GM19240 (cell line): ENCODE results near the gene LENG8.

Source experiments
- DNase-seq: peaks from one replicate; pipeline ENCODE4 v3.0.0; 2011; ENCODE audit warnings: low spot score; ENCODE audit not compliant: insufficient read length

Gene LENG8

DNA sequence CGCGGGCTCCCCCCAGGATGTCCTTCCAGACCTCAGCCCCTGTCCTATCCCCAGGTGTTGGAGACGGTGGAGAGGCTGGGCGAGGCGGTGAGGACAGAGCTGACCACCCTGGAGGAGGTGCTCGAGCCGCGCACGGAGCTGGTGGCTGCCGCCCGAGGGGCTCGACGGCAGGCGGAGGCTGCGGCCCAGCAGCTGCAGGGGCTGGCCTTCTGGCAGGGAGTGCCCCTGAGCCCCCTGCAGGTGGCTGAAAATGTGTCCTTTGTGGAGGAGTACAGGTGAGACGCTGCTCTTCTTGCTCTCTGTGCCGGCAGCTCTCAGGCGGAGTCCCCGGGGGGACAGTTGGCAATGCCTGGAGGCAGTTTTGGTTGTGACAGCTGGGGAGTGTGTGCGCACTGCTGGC is 26.9 kb upstream of the LENG8 start:
- DNase-seq = no peak

DNA sequence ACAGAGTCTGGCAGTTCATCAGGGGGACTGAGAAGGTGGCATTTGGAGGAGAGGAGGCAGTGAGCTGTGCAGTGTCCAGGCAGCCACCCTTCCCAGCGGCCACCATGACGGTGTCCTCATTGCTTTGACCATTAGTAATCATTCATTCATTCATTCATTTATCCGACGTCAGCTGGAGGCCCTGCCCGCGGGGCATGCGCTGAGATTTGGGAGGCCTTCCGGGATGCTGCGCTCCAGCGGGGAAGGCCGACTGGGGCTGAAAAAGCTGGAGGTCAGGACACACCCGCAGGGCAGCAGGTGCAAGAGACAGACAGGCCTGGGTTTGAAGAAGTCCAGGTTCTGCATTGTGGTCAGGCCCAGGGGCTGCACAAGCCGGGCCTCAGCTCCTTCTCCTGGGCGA is 24.8 kb upstream of the LENG8 start:
- DNase-seq = no peak

DNA sequence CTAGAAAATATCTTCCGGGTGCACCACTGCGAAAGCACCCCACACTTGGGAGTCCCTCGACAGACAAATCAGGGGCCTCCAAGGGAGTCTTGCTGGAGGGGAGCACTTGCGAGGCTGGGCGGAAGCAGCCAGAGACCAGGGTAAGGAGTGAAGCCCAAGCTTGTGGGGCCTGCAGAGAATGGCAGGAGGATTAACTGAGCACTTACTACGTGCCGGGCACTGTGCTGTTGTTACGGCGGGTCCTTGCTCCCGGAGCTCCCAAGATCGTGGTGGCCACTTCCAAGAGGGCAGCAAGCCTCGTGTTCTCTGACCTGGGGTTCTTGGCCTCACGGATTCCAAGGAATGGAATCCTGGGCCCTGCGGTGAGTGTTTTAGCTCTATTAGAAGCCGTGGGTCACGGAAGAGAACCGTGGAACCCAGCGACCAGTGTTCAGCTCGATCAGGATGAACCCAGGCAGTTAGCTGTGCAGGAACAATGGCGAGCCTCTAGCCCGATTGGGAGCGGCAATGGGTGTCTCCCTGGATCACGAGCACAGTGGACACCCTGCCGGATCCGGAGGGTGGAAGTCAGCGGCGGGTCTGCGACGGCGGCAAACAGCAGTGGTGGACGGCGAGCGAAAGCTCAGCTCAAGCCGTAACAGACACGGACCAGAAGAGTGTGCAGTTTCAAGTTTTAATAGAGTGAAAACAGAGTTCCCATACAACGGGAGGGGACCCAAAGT is 24.2 kb upstream of the LENG8 start:
- no peak for DNase-seq

DNA sequence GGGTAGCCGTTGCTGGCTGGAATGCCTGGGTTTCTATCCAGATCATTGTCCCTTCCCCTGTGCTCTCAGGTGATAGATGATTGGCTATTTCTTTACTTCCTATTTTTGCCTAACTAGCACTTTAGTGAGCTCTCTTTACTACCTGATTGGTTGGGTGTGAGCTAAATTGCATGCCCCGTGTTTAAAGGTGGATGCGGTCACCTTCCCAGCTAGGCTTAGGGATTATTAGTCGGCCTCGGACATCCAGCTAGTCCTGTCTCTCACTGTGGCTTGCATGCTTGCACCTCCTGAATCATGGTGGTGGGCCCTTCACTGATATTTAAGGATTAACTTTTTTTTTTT is 23.6 kb upstream of the LENG8 start:
- no peak for DNase-seq

DNA sequence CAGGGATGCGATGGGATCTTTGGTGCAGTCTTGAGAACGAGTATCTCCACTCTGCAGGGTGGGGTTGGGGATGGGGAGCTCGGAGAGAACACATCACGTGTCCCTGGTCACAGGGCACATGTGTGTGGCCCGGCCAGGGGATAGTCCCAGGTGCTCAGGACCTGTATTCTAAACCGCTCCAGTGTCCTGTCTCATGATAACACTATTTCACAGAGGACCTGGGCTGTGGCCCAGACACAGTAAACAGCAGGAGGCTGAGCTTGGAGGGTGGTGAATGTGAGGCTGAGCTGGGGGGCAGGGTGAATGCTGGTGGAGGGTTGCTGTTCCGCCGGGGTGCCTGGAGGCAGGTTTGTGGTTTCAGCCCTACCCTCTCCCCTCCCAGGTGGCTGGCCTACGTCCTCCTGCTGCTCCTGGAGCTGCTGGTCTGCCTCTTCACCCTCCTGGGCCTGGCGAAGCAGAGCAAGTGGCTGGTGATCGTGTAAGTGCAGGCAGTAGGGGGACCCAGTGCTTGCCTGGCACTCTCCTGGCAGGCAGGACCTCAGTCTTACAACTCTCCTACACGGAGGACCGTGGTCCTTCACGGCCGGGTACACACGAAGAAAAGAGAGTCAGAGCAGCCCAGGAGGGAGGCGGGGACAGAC is 22.6 kb upstream of the LENG8 start:
- no peak for DNase-seq

DNA sequence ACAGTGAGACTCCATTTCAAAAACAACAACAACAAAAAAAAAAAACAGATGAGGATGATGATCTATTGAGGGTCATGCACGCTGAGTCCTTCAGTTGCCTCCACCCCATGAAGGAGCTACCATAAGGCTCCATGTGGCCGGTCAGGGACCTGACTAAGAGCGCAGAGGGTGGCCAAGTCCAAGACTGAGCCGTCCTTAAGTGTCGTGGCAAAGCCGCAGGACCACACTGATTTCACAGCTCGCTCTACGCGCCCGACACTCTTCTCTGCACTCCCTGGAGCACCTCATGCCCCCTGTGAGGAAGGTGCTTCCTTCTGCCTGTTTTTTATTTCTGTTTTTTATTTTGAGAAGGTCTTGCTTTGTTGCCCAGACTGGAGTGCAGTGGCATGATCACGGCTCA is 21.4 kb upstream of the LENG8 start:
- no peak for DNase-seq

DNA sequence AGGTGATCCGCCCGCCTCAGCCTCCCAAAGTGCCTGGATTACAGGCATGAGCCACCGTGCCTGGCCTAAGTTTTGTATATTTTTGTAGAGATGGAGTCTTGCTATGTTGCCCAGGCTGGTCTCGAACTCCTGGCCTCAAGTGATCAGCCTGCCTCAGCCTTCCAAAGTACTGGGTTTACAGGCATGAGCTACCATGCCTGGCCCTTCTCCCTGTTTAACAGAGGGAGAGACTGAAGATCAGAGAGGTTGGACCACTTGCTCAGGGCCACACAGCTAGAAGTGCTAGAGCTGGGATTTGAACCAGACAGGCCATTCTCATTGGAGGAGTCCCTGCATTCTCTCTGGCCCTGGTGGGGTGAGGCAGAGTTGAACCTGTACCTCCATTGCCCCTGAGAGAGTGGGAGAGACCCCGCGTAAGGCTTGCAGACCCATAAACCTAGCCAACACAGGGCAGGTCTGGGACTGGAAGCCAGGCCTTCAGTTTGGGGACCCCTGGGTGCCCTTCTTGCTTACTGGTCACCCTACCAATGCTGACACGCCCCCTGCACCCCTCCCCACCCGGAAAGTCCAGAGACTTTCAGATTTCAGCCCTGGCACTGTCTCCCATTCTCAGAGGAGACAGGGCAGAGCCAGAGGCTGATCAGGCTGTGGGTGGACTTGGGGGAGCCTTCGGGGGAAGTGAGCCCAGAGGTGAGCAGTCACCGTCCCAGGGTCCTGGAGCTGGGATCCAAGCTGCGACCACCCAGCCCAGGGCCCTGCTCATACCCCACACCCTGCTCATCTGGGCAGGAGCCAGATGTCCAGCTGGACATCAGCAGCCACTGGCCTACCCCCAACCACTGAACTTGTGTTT is 20.4 kb upstream of the LENG8 start:
- DNase-seq = no peak

DNA sequence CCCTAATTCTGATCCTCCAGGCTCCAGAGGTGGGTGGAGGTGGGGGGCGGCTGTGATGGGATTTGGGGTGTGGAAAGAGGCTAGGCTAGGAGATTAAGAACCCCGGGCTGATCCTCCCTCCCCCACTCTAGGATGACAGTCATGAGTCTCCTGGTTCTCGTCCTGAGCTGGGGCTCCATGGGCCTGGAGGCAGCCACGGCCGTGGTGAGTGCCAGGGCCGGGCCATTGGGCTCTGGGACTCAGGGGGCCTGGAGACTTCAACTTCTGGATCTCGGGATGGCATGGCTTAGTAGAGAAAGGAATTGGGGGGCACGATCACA is 19.9 kb upstream of the LENG8 start:
- no peak for DNase-seq

DNA sequence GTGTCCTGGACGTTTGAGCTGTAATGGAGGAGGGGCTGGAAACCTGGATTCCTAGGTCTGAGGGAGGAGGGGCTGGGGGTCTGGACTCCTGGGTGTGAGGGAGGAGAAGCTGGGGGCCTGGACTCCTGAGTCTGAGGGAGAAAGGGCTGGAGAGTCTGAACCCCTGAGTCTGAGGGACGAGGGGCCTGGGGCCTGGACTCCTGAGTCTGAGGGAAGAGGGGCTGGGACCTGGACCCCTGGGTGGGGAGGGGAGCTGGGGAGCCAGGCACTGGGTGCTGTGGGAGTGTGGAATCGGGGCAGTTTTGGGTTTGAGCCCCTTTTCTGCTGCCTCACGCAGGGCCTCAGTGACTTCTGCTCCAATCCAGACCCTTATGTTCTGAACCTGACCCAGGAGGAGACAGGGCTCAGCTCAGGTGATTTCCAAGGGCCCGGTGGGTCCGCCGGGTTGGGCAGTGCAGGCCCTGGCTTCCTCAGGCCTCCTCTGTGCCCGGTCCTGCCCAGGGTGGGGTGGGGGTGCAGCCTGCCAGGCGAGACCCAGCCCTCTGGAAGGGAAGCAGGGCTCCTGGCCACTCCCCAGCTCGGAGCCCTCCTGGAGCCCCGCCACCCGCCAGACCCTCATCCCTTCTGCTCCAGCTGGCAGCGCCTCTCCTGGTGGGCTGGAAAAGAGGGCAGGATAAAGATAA is 19.3 kb upstream of the LENG8 start:
- no peak for DNase-seq

DNA sequence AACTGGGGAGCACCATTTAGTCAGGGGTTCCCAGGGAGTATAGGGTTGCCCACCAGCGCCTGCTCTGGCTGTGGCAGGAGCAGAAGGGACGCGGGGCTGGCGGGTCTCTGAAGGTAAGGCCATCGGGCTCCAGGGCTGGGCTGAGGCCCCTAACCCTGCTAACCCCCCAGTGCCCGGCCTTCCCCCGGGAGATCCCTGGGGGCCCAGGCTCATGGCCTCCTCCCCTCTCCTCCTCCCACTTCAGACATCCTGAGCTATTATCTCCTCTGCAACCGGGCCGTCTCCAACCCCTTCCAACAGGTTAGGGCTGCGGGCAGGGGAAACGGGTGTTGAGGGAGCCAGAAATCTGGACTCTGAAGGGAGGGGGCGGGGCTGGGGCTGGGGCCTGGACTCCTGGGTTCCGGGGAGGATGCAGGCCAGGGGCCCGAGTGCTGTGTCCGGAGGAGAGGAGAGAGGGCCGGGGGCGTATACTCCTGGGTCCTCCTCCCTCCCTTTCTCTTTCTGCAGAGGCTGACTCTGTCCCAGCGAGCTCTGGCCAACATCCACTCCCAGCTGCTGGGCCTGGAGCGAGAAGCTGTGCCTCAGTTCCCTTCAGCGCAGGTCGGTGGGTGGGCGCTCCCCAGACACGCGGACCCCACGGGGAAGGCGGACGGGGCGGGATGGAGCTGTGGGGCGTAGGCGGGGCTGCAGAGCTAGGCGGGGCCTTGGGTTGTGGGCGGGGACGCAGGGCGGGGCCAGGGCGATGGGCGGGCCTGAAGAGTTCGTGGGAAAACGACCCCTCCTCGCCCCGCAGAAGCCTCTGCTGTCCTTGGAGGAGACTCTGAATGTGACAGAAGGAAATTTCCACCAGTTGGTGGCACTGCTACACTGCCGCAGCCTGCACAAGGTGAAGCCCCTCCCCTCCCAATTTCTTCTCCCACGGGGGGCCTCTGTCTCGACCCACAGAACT is 18.4 kb upstream of the LENG8 start:
- DNase-seq = no peak

DNA sequence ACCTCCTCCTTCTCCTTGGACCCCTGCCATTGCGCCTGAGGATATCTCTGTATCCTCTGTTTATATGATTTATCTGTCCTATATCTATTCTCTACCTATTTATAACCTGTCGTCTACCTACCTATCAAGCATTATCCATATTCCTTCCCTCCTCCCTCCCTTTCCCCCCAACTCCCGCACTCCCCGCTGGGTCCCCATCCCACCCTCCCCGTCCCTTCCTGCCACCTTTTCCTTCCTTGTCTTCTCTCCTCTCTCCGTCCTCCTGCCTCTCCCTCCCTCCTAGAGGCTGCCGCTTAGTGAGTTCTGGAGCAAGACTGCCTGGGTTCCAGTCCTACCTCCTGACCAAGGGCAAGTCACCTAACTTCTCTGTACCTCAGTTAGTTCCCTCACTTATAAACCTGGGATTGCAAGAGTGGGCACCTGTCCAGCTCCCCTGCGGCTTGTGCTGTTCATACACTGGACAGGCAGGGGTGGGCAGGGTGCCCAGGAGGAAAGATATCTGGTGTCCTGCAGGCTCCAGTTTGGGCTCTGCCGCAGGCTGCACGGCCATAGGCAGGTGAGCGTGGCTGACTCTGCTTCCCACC is 17.7 kb upstream of the LENG8 start:
- no peak for DNase-seq

DNA sequence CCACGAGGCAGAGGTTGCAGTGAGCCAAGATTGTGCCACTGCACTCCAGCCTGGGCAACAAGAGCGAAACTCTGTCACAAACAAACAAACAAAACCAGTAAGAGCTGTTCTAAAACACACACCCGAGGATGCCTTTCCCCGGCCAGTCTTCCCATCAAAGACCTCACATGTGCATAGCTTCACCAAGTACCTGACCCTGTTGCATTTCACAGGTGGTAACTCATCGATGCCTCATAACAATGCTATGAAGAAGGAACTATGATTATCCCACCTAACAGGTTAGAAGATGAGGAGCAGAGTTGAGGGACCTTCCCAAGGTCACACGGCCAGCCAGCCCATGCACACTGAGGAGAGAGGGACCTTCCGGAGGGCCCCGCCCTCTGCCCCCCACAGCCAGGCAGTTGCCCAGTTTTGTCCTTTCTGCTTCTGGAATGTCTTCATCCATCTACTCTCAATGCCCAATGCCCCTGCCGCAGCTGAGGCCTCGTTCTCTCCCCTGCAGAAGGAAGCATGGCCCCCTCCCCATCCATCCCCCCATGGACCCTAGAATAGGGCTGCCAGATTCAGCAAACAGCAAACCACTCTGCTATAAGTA is 16.8 kb upstream of the LENG8 start:
- no peak for DNase-seq

DNA sequence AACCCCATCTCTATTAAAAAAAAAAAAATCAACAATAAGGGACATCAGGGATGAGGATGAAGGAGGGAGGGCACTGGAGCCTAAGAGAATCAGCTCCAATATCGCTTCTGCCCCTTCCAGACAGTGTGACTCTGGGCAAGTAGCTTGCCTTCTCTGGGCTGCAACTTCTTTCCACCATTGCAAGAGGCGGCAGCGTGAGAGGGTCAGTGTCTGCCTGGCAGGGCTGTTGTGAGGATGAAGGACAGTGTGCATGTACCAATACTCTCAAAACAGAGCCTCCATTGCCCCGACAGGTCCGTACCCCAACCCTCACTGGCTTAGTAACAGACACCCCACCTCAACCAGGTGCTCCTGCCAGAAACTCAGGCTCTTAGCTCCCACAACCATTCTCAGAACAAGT is 15.3 kb upstream of the LENG8 start:
- no peak for DNase-seq

DNA sequence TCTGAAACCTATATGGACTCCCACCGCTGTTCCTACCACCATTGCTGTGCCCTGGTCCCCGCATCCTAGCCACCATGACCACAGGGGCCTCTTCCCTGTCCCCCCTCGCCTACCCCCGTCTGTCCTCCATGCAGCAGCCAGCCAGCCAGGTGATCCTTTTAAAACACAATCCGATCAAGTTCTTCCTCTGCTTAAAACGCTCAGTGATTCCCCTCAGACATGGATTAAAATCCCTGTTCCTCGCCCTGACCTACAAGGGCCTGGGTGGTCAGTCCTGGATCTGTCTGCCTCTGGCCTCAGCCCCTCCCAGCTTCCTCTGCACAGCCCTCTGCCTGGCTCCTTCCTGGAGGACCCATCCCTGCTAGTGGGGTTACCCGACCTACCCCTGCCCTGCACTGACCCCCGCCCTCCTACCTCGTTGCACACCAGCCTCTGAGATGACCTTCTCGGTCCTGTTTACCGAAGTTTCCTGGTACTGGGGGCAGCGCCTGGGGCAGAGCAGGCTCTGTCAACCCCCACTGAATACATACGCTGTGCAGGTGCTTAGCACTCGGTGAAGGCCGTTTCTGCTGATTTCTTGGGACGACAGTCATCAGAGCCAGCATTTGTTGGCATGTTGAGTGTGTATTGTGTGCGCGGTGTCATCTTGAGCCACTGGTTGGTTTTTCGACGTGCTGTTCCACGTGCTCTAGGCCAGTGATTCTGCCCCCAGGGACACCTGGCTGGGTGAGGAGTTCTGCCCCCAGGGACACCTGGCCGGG is 14.7 kb upstream of the LENG8 start:
- DNase-seq = no peak

DNA sequence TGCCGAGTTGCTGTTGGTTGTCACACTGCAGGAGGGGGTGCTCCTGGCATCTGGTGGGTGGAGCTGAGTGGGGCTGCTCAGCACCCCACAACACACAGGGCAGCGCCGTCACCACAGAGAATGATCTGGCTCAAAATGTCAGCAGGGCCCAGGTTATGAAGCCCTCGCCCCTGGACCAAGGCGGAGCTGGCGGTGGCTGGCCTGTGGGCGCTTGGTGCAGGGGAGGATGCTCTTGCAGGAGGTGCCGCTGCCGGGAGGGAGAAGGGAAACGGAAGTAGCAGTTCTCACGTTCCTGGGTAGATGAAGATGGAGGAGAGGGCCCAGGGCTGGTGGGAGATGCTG is 14.2 kb upstream of the LENG8 start:
- no peak for DNase-seq

DNA sequence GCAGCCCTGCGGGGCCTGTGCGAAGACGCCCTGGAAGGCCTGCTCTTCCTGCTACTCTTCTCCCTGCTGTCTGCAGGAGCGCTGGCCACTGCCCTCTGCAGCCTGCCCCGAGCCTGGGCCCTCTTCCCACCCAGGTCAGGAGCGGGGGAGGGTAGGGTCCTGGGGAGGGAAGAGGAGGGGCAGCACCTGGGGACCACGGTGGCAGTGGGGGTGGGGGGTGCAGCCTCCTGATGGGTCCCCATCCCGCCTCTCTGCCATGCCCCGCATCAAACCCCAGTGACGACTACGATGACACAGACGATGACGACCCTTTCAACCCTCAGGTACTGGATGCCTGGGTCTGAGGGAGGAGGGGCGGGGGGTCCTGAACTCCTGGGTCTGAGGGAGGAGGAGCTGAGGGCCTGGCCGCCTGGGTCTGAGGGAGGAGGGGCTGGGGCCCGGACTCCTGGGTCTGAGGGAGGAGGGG is 13.4 kb upstream of the LENG8 start:
- DNase-seq = no peak

DNA sequence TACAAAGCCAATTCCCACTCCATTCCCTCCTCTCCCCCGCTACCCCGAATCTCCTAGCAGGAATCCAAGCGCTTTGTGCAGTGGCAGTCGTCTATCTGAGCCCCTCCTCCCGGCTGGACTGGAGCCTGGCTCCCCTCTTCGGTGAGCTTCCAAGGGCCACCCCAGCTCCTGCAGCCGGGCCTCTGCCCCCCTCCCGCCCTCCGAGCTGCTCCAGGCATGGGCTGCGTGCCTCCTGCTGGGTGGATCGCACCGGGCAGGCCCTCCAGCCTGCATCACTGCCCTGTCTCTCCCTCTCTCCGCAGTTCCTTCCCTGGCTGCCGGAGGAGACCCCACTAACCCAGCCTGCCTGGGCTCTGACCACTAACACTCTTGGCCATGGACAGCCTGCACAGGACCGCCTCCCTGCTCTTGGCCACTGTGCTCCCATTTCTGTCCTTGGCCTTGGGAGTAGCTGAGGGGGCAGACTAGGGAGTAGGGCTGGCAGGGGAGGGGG is 12.9 kb upstream of the LENG8 start:
- no peak for DNase-seq

DNA sequence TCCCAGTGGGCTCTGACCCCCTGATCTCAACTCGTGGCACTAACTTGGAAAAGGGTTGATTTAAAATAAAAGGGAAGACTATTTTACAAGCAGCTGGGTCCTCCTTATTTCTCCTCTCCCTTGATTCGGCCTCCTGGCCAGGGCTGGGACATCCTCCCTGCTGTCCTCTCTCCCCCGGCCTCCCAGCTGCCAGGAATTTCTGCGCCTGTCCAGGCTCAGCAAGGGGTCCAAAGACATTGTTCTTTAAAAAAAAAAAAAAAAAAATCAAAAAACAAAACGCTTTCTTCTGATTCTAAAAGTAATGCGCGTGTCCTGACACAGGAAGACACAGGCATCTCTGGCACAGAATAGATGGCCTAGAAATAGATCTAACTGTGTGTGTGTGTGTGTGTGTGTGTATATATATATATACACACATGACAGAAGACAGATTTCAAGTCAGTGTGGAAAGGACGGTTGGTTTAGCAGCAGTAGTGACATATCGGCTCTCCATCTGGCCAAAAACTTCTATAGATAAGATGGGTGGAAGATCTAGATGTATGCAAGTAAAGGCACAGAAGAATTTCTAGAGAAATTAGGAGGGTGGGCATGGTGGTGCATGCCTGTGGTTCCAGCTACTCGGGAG is 12.3 kb upstream of the LENG8 start:
- no peak for DNase-seq
